ENCODE results near the gene BMPER.
A peak's percentile ranks its signal among the peaks of the same experiment; 100 is the strongest.

The BMPER gene

GRCh38 chr7:34123316-34123715 lies 218.0 kb downstream of the BMPER start:
- TF ChIP-seq, protein P1, sequence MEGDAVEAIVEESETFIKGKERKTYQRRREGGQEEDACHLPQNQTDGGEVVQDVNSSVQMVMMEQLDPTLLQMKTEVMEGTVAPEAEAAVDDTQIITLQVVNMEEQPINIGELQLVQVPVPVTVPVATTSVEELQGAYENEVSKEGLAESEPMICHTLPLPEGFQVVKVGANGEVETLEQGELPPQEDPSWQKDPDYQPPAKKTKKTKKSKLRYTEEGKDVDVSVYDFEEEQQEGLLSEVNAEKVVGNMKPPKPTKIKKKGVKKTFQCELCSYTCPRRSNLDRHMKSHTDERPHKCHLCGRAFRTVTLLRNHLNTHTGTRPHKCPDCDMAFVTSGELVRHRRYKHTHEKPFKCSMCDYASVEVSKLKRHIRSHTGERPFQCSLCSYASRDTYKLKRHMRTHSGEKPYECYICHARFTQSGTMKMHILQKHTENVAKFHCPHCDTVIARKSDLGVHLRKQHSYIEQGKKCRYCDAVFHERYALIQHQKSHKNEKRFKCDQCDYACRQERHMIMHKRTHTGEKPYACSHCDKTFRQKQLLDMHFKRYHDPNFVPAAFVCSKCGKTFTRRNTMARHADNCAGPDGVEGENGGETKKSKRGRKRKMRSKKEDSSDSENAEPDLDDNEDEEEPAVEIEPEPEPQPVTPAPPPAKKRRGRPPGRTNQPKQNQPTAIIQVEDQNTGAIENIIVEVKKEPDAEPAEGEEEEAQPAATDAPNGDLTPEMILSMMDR (IDR thresholded peaks at IDR 0.05), result no peak

DNA sequence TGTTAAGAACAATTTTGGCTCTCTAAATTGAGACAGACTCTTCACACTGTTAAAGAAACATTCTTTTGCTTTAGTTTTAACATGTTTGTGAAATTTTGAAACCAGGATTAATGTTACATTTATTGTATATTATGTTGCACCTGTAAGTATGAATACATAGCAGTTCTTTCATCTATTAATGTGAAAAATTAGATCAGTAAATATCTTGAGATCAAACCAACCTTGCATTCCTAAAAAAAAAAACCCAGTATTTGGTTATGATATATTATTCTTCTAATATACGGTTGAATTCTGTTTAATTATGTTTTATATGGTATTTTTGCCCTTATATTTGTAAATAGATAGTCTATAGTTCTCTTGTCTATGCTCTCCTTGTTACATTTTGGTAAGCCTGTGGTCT lies 219.4 kb downstream of the BMPER start:
- TF ChIP-seq, protein P1 (IDR thresholded peaks at IDR 0.05), result no peak

GRCh38 chr7:34128762-34129161 lies 223.4 kb downstream of the BMPER start:
- TF ChIP-seq, protein P1 (IDR thresholded peaks at IDR 0.05), result no peak

DNA sequence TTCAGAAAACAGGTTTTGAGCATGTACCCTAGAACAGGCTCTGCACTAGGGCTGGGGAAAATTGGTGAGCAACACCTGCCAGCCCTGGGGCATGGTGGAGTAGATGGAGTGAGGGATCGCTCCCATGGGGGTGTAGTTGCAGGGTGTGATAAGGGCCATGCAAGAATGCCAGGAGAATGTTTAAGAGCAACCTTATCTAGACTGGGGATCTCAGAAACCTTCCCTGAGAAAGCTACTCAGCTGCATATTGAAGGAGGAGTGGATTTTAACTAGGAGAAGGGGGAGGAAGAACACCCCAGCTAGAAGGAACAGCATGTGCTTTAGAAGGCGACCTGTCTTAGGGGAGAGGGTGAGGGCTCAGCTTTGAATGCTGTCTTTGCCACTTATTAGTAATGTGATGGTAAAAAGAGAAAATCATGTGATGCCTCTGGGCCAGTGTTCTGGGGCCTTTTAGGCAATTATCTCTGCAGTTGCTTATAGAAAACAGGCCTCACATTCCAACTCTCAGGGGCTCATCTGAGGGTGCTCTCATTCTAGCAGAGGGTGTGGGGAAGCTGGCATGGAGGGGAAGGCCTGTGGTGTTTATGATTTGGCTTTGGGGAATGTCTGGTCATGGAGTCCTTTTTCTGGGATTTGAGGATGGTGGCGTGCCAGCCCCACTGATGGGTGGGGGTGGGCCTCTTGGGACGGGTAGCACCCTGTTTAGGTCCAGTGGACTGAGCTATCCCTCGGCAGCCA lies 225.4 kb downstream of the BMPER start:
- TF ChIP-seq, protein P1 (IDR thresholded peaks at IDR 0.05), result no peak

DNA sequence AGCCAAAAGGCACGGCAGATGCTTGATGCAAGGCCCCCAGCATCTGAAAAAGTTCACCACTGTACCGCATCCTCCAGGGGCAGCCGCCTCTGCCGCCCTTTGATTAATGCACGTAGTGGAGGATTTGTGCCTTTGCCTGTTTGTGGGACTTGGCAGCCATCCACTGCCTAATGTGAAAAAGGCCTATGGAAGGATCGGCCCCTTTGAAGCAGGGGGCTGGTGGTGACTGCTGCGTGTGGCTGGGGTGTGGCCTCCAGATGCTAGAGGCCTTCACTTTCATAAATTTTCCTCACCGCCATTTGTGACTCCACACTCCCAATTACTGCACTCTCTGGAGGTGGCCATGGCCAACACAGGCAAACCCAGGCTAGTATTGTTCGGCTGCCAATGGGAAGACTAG lies 226.0 kb downstream of the BMPER start:
- TF ChIP-seq, protein P1 (IDR thresholded peaks at IDR 0.05), result no peak

GRCh38 chr7:34133356-34133982 lies 228.1 kb downstream of the BMPER start:
- TF ChIP-seq, protein P1 (IDR thresholded peaks at IDR 0.05), result no peak

GRCh38 chr7:34133983-34134782 lies 228.8 kb downstream of the BMPER start:
- TF ChIP-seq, protein P1 (IDR thresholded peaks at IDR 0.05), result peak; percentile 37; the same call in 1 of the 2 replicates

Data from LNCAP (cell line).